ENCODE measurements around the gene PECR. TPM values are rescaled to one million over a fixed set of nuclear protein-coding genes. Genes with fewer than 3 reads are reported as not detected.

PECR gene
- total and polyA plus RNA-seq, 2 donors (not counting 1 experiment from before 2014, with no cell fraction given), result 9.5 to 16.5 TPM

GRCh38 chr2:216113572-216113971 lies 32.0 kb upstream of the PECR start:
- Histone ChIP-seq H3K27me3 (replicated peaks in 1 of 4; ENCODE audit: control extremely low read depth in 1 of 4, control insufficient read depth in 3 of 4, insufficient read depth in 4 of 4, low read length in 3 of 4) (no peaks in the 10 kb centered on the region), H2AFZ (ENCODE audit: insufficient read depth, low read depth, low read length, poor library complexity, severe bottlenecking) (no peak overlapping the region), H3K4me1 (ENCODE audit: control insufficient read depth in 2 of 2, insufficient read depth in 2 of 2, low read length in 2 of 2) (peaks cover 36 to 39% of the 10 kb centered on the region in 2 donors), H4K20me1 (ENCODE audit: control insufficient read depth, insufficient read depth, low read length, poor library complexity, severe bottlenecking) (peaks cover 52% of the 10 kb centered on the region), H3K79me2 (ENCODE audit: control insufficient read depth, insufficient read depth, low read length) (peaks cover 91% of the 10 kb centered on the region), H3K27ac (ENCODE audit: low read length in 2 of 2) (peak overlapping the region in 1 of 2 donors; percentile 56), H3K4me3 (ENCODE audit: control extremely low read depth in 1 of 5, extremely low read depth in 1 of 5, insufficient read depth in 1 of 5, low read depth in 2 of 5, low read length in 4 of 5) (no peak overlapping the region), H3K9me3 (ENCODE audit: control extremely low read depth in 1 of 3, control insufficient read depth in 2 of 3, insufficient read depth in 1 of 3, low read length in 2 of 3) (no peaks in the 10 kb centered on the region), H3K9ac (ENCODE audit: low read length) (no peak overlapping the region), H3K36me3 (replicated peaks in 1 of 2; ENCODE audit: control extremely low read depth in 1 of 2, control insufficient read depth in 1 of 2, extremely low read depth in 1 of 2, insufficient read depth in 2 of 2, low read length in 1 of 2) (peaks cover 16 to 69% of the 10 kb centered on the region in 2 experiments), H3K4me2 (replicated peaks; ENCODE audit: low read depth, low read length, poor library complexity, severe bottlenecking) (no peak overlapping the region)
- ChIA-PET CTCF (interaction anchor here (1.3 to 2.3 kb wide), 7 partner anchors 10 to 378 kb away, joined by 3 to 10 read pairs (median 5); partner anchors contain the start of genes PECR and TMEM169), POLR2A (interaction anchor here (0.6 kb wide), 1 partner anchor 802 kb away, joined by 9 read pairs; no protein-coding TSS in a partner anchor)
- no peak overlapping the region for H3K4me3 Mint-ChIP-seq
- no peaks in the 10 kb centered on the region for H3K9me3 Mint-ChIP-seq (ENCODE audit: insufficient read depth)
- peak; percentile 18 for DNase-seq
- peaks cover 3% of the 10 kb centered on the region for H3K27me3 Mint-ChIP-seq
- no peak for TF ChIP-seq EZH2 (IDR thresholded peaks at IDR 0.05; ENCODE audit: borderline replicate concordance, insufficient read depth, low read depth, low read length, poor library complexity, severe bottlenecking)
- peaks cover 80% of the 10 kb centered on the region for H3K4me1 Mint-ChIP-seq
- intact Hi-C loops (cut with micrococcal nuclease), result loop anchor here (5.0 kb wide), 1 partner anchor 801 kb away; the partner anchor contains the start of gene ATIC
- no peak overlapping the region for H3K27ac Mint-ChIP-seq
- ATAC-seq (ENCODE audit: low read depth), result no peak
- 51% methylated on average over 3 of the region's 3 CpGs for WGBS (ENCODE audit: insufficient coverage)

- 83% methylated on average over 2 of the region's 4 CpGs for WGBS (ENCODE audit: insufficient coverage)
- H3K4me3 ChIP-seq (ENCODE audit: control extremely low read depth in 1 of 5, extremely low read depth in 1 of 5, insufficient read depth in 1 of 5, low read depth in 2 of 5, low read length in 4 of 5), result no peak overlapping the region
These were observed 31.3 kb upstream of the PECR start for GRCh38 chr2:216112926-216113325.

More at GRCh38 chr2:216112926-216113325, 31.3 kb upstream of the PECR start:
- H4K20me1 ChIP-seq (ENCODE audit: control insufficient read depth, insufficient read depth, low read length, poor library complexity, severe bottlenecking), result peaks cover 46% of the 10 kb centered on the region
- peaks cover 39 to 43% of the 10 kb centered on the region in 2 donors for H3K4me1 ChIP-seq (ENCODE audit: control insufficient read depth in 2 of 2, insufficient read depth in 2 of 2, low read length in 2 of 2)
- CTCF ChIA-PET, result interaction anchor here (1.6 to 2.3 kb wide), 3 partner anchors 28 to 80 kb away, joined by 4 to 8 read pairs (median 7); partner anchors contain the start of genes PECR and TMEM169
- H3K9me3 Mint-ChIP-seq (ENCODE audit: insufficient read depth), result no peaks in the 10 kb centered on the region
- peaks cover 13 to 62% of the 10 kb centered on the region in 2 experiments for H3K36me3 ChIP-seq (replicated peaks in 1 of 2; ENCODE audit: control extremely low read depth in 1 of 2, control insufficient read depth in 1 of 2, extremely low read depth in 1 of 2, insufficient read depth in 2 of 2, low read length in 1 of 2)
- peaks cover 3% of the 10 kb centered on the region for H3K27me3 Mint-ChIP-seq
- intact Hi-C loops (cut with micrococcal nuclease), result loop anchor here (5.0 kb wide), 1 partner anchor 801 kb away; the partner anchor contains the start of gene ATIC
- H3K79me2 ChIP-seq (ENCODE audit: control insufficient read depth, insufficient read depth, low read length), result peaks cover 85% of the 10 kb centered on the region
- H2AFZ ChIP-seq (ENCODE audit: insufficient read depth, low read depth, low read length, poor library complexity, severe bottlenecking), result no peak overlapping the region
- ATAC-seq (ENCODE audit: low read depth) (no peak), DNase-seq (no peak)
- H3K9me3 ChIP-seq (ENCODE audit: control extremely low read depth in 1 of 3, control insufficient read depth in 2 of 3, insufficient read depth in 1 of 3, low read length in 2 of 3), result no peaks in the 10 kb centered on the region
- peak overlapping the region in 1 of 2 donors; percentile 56 for H3K27ac ChIP-seq (ENCODE audit: low read length in 2 of 2)
- no peak overlapping the region for H3K9ac ChIP-seq (ENCODE audit: low read length)
- no peak overlapping the region for H3K4me2 ChIP-seq (replicated peaks; ENCODE audit: low read depth, low read length, poor library complexity, severe bottlenecking)
- H3K4me1 Mint-ChIP-seq, result peaks cover 79% of the 10 kb centered on the region
- no peak for TF ChIP-seq EZH2 (IDR thresholded peaks at IDR 0.05; ENCODE audit: borderline replicate concordance, insufficient read depth, low read depth, low read length, poor library complexity, severe bottlenecking)
- no peak for TF ChIP-seq CTCF (IDR thresholded peaks at IDR 0.05)
- no peaks in the 10 kb centered on the region for H3K27me3 ChIP-seq (replicated peaks in 1 of 4; ENCODE audit: control extremely low read depth in 1 of 4, control insufficient read depth in 3 of 4, insufficient read depth in 4 of 4, low read length in 3 of 4)
- peak overlapping the region; percentile 43 for H3K27ac Mint-ChIP-seq
- POLR2A ChIA-PET, result interaction anchor here (0.6 kb wide), 1 partner anchor 802 kb away, joined by 9 read pairs; no protein-coding TSS in a partner anchor
- H3K4me3 Mint-ChIP-seq, result no peak overlapping the region

All from B cell (primary cell).